ENCODE data around the gene PUM1.

DNA sequence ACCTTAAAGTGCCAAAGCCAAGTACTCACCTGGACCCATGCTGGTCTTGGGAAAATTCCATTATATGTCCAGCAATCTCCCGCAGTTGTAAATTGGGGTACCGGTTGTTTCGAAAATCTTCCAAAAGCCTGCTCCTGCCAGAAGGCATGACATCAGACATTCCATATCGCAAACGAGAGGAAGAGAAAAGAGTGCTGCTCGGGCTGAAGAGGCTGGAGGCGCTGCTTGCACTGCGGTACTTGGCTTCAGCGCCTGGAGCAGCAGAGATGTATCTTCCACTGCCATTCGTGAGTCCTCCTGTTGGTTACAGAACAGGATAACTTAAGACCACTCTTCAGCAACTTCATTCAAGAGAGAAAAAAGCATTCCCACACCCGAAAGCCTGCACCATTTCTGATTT lies 111.8 kb downstream of the PUM1 start:
- TF ChIP-seq POLR2A (IDR thresholded peaks at IDR 0.05): no peak
- TF ChIP-seq, protein P1, sequence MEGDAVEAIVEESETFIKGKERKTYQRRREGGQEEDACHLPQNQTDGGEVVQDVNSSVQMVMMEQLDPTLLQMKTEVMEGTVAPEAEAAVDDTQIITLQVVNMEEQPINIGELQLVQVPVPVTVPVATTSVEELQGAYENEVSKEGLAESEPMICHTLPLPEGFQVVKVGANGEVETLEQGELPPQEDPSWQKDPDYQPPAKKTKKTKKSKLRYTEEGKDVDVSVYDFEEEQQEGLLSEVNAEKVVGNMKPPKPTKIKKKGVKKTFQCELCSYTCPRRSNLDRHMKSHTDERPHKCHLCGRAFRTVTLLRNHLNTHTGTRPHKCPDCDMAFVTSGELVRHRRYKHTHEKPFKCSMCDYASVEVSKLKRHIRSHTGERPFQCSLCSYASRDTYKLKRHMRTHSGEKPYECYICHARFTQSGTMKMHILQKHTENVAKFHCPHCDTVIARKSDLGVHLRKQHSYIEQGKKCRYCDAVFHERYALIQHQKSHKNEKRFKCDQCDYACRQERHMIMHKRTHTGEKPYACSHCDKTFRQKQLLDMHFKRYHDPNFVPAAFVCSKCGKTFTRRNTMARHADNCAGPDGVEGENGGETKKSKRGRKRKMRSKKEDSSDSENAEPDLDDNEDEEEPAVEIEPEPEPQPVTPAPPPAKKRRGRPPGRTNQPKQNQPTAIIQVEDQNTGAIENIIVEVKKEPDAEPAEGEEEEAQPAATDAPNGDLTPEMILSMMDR (IDR thresholded peaks at IDR 0.05): no peak

Data from lower leg skin (tissue), 3 donors.